Measurements from ENCODE around the gene AUNIP.
A peak's percentile ranks its signal among the peaks of the same experiment; 100 is the strongest.

Gene AUNIP

GRCh38 chr1:25807480-25808390 lies 51.5 kb downstream of the AUNIP start:
- DNase-seq, result peak in 1 of 4 experiments; percentile 34

GRCh38 chr1:25806418-25806817 lies 52.8 kb downstream of the AUNIP start:
- DNase-seq, result peak in 1 of 4 experiments; percentile 26

DNA sequence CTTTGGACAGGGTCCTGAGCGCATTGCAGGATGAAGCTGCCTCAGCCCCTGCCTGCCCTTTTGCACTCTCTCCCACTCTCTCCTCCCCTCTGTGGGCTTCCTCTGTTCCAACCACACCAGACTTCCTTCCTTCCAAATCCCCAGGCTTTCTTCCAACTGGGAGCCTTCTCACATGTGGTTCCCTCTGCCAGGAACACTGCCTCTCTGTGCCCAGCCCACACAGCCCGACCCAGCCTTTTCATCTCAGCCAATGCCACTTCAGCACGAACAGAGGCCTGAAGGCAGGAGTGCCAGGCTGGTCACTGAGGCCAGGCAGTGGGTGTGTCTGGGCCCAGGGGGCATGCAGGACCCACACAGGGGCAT lies 53.4 kb downstream of the AUNIP start:
- peak in 2 of 4 experiments; percentile 23 to 42 for DNase-seq

GRCh38 chr1:25804964-25805862 lies 54.0 kb downstream of the AUNIP start:
- DNase-seq, result no peak

DNA sequence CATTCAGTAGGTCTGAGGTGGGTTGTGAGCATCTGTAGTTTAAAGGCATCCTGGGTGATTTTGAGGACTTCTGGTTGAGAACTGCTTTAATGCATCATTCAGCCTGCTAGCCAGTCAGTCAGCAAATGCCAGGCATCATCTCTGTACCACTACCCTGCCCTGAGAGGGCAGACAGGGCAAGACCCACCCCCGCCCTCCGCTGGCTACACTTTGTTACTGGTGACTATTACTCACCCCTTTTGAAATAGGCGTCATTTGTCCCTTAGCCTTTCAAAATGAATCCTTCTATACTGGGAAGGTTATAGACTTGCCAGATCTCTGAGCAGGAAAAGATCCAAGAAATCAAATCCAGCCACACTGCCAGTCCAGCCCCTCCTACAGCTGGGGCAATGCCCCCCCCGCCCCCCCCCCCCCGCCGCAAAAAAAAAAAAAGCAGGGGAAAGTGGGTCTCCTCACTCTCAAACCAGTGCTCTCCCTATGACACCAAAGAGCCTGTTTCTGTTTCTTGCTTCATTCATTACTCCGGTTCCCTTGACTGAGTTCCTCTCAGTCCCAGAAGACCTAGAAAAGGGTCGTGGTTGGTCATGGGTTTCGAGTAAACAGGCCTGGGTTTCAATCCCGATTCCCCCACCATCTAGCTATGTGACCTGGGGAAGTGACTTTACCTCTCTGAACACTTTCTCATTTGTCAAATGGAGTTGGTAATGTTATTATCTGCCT lies 54.9 kb downstream of the AUNIP start:
- peak; percentile 66 to 82 (median 81) for DNase-seq

- DNase-seq, result no peak
These were observed 55.9 kb downstream of the AUNIP start for GRCh38 chr1:25803368-25803767.

GRCh38 chr1:25802915-25803314 lies 56.3 kb downstream of the AUNIP start:
- peak in 3 of 4 experiments; percentile 33 to 45 (median 36) for DNase-seq

- DNase-seq, result peak in 1 of 4 experiments; percentile 44
These were observed 58.4 kb downstream of the AUNIP start for GRCh38 chr1:25800703-25801377.

DNA sequence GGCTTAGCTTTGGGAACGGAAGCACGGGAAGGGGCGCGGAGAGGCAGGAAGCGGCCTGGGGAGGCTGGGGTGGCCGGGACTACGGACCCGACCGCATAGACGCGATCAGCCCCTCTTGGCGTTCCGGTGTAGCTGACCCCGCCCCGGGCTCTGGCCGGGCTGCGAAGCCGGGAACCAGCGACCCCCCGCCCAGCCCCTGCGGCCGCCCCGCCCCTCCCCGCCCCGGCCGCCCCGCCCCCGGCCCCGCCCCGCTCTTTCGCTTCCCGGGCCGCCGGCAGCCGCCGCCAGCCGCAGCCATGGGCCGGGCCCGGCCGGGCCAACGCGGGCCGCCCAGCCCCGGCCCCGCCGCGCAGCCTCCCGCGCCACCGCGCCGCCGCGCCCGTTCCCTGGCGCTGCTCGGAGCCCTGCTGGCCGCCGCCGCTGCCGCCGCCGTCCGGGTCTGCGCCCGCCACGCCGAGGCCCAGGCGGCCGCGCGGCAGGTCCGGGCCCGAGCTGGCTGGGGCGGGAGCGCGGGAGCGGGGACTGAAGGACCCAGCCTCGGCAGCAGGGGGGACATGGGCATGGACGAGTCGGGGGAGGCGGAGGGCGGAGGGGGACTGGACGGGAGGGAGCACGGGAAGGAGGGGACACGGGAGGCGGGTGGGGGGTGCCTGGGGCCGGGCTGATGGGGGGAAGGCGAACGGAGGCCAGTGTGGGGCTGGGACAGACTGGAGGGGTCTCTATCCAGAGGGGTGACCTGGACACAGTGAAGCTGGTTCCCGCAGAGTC lies 59.1 kb downstream of the AUNIP start, which contains the start of gene SELENON:
Gene SELENON, plus strand, starts transcription at position 259 of the 768 bp plus-strand sequence. Its CDS starts 38 bp downstream, at position 297.
- peak; percentile 42 to 80 (median 62) for DNase-seq

GRCh38 chr1:25799352-25799934 lies 59.8 kb downstream of the AUNIP start:
- DNase-seq, result no peak

GRCh38 chr1:25798666-25799351 lies 60.4 kb downstream of the AUNIP start:
- DNase-seq, result no peak

DNA sequence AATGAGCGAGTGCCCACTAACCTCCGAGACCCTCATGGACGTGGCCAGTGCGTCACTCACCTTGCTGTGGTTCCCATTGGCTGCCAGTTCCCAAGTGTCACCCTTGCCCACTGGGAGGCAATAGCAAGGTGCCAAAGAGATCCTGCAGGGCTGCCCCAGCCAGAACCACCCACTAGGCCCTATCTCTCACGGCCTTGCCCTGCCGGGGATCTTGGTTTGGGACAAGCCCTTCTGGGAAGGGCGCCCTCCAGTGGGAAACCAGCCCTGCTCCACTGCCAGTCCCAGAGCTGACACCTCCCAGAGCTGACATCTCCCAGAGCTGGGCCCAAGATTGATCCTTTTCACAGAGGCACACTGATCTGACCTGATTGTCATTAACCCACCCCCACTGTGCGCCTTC lies 61.3 kb downstream of the AUNIP start:
- peak; percentile 57 to 81 (median 68) for DNase-seq

GRCh38 chr1:25796811-25797458 lies 62.3 kb downstream of the AUNIP start:
- DNase-seq, result peak; percentile 86 to 94 (median 92)

DNA sequence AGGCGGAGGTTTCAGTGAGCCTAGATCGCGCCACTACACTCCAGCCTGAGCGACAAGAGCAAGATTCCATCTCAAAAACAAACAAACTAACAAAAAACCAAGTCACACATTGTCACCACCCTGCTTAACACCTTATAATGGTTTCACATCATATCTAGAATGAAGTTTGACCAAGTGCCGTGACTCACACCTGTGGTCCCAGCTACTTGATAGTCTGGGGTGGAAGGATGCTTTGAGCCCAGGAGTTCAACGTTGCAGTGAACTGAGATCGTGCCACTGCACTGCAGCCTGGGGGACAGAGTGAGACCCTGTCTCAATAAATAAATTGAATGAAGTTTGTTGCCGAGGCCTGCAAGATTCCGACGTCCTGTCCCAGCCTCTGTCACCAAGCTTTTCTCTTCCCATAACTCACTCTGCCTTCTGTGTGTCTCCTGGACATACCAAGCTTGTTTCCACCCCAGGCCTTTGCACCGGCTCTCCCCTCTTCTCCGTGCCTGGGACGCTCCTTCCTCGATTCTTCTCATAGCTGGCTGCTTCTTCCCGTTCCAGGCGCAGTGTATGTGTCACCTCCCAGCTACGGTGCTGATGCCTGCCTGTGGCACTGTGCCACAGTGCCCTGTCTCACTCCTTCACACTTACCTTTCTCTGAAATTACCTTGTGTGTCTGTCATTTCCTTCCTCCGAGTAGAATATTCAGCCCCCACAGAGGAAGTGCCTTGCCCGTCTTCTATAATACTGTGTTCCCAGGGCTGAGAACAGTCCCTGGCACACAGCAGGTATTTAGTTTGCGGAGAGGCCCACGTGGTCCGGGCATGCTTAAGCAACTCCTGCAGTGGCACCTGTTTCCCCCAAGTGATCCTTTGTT lies 63.1 kb downstream of the AUNIP start:
- no peak for DNase-seq

- no peak for DNase-seq
These were observed 64.0 kb downstream of the AUNIP start for GRCh38 chr1:25795211-25795610.

DNA sequence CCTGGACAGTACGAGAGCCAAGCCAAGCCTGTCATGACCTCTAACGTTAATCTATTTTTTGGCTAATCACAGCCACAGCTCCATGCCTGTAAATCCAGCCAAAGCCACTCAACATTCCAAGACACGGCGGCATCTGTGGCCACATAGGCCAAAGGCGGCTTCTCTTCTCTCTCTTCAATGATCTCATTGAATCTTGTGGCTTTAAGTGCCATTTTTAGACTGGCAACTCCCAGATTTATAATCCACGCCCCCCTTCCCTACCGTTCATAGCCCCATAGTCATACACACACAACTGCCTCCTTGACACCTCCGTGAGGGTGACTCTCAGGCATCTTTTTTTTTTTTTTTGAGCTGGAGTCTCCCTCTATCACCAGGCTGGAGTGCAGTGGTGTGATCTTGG lies 64.9 kb downstream of the AUNIP start:
- no peak for DNase-seq

GRCh38 chr1:25793585-25794170 lies 65.6 kb downstream of the AUNIP start:
- no peak for DNase-seq

DNA sequence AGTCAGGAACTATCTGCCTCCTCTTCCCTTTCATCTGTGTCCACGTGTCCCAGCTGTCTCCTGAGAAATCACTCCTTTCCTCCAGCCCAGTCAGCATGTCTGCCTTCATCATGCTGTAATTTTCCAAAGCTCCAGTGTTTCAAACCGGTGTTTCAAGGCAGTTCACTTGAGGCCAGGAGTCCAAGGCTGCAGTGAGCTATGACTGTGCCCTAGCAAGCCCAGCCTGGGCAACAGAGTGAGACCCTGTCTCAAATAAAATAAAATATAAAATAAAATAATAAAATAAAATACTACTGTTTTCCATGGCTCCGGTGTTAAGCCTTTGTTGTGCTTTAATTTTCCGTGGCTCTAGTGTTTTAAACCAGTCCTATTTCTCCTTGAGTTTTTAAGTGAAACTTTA lies 67.1 kb downstream of the AUNIP start:
- DNase-seq, result no peak

Data from suppressor macrophage (primary cell).